Mesenchymal stem cell (in vitro differentiated cells and primary cell): ENCODE results near the gene STEAP1.
A peak's percentile ranks its signal among the peaks of the same experiment; 100 is the strongest.

Experiments
- DNase-seq: peaks from one replicate; pipeline ENCODE4 v3.0.0-alpha.2; 2013
- H2AFZ ChIP-seq: one replicate; pipeline ENCODE4 v1.6.1; 2013; ENCODE audit warnings: low read depth, mild to moderate bottlenecking, control low read depth, inconsistent platforms, low read length, moderate library complexity
- H2AK5ac ChIP-seq: 2 replicates; pipeline ENCODE4 v1.6.1; 2013; ENCODE audit warnings: low read length, moderate library complexity, mild to moderate bottlenecking, inconsistent platforms; ENCODE audit not compliant: severe bottlenecking
- H2BK120ac ChIP-seq: one replicate; pipeline ENCODE4 v1.6.1; 2013; ENCODE audit warnings: low read depth, mild to moderate bottlenecking, inconsistent platforms, low read length, moderate library complexity
- H2BK12ac ChIP-seq, 2 experiments: one replicate each; pipeline ENCODE4 v1.6.1; 2013; ENCODE audit warnings: inconsistent platforms in 2 of 2, low read length in 2 of 2, mild to moderate bottlenecking in 2 of 2, moderate library complexity in 2 of 2, control low read depth in 1 of 2
- H2BK15ac ChIP-seq: one replicate; pipeline ENCODE4 v1.6.1; 2013; ENCODE audit warnings: mild to moderate bottlenecking, low read depth, inconsistent platforms; ENCODE audit not compliant: poor library complexity, severe bottlenecking
- H2BK5ac ChIP-seq: 2 replicates; pipeline ENCODE4 v1.6.1; 2013; ENCODE audit warnings: low read depth, mild to moderate bottlenecking, low read length, control low read depth, inconsistent platforms; ENCODE audit not compliant: poor library complexity, severe bottlenecking
- H3K14ac ChIP-seq, 2 experiments: one replicate each; pipeline ENCODE4 v1.6.1; 2013; ENCODE audit warnings: inconsistent platforms in 2 of 2, low read length in 2 of 2, control low read depth in 1 of 2, mild to moderate bottlenecking in 1 of 2, moderate library complexity in 1 of 2
- H3K18ac ChIP-seq, 2 experiments: one replicate each; pipeline ENCODE4 v1.6.1; 2013; ENCODE audit warnings: inconsistent platforms in 2 of 2, low read length in 2 of 2, control low read depth in 1 of 2, low read depth in 1 of 2, mild to moderate bottlenecking in 1 of 2
- H3K23ac ChIP-seq, 2 experiments: one replicate each; pipeline ENCODE4 v1.6.1; 2013; ENCODE audit warnings: inconsistent platforms in 2 of 2, low read length in 2 of 2, mild to moderate bottlenecking in 2 of 2, moderate library complexity in 2 of 2, control low read depth in 1 of 2
- H3K27ac ChIP-seq: 2 replicates; pipeline ENCODE4 v1.5.1; 2013; ENCODE audit warnings: mild to moderate bottlenecking, moderate library complexity, low read length, control low read depth, inconsistent platforms; ENCODE audit not compliant: poor library complexity, severe bottlenecking
- H3K27me3 ChIP-seq, 2 experiments: 2 replicates each; pipeline versions ENCODE4 v1.6.1 to v1.7.0; 2013; ENCODE audit warnings: low read length in 2 of 2, mild to moderate bottlenecking in 2 of 2, moderate library complexity in 2 of 2, control low read depth in 1 of 2, inconsistent platforms in 1 of 2; ENCODE audit not compliant: control insufficient read depth in 1 of 2, insufficient read depth in 1 of 2
- H3K36me3 ChIP-seq, 2 experiments: 2 replicates each; pipeline versions ENCODE4 v1.6.1 to v1.7.0; 2013; ENCODE audit warnings: low read length in 2 of 2, control low read depth in 1 of 2, inconsistent platforms in 1 of 2, low read depth in 1 of 2, mild to moderate bottlenecking in 1 of 2; ENCODE audit not compliant: insufficient read depth in 2 of 2, control insufficient read depth in 1 of 2
- H3K4ac ChIP-seq, 2 experiments: one replicate each; pipeline ENCODE4 v1.6.1; 2013; ENCODE audit warnings: inconsistent platforms in 2 of 2, low read length in 2 of 2, mild to moderate bottlenecking in 2 of 2, moderate library complexity in 2 of 2, control low read depth in 1 of 2, low read depth in 1 of 2
- H3K4me1 ChIP-seq: 2 replicates; pipeline ENCODE4 v1.6.1; 2013; ENCODE audit warnings: low read depth, low read length, control low read depth; ENCODE audit not compliant: control insufficient read depth, insufficient read depth
- H3K4me2 ChIP-seq: 2 replicates; pipeline ENCODE4 v1.6.1; 2013; ENCODE audit warnings: low read length, mild to moderate bottlenecking, inconsistent platforms; ENCODE audit not compliant: poor library complexity, severe bottlenecking
- H3K4me3 ChIP-seq, 2 experiments: 2 replicates each; pipeline versions ENCODE4 v1.5.1 to v1.7.0; 2013; ENCODE audit warnings: low read length in 2 of 2, mild to moderate bottlenecking in 2 of 2, control low read depth in 1 of 2, low read depth in 1 of 2; ENCODE audit not compliant: insufficient read depth in 1 of 2
- H3K79me1 ChIP-seq: replicated peaks from 2 replicates; pipeline ENCODE4 v1.6.1; 2013; ENCODE audit warnings: mild to moderate bottlenecking, control low read depth, low read length, inconsistent platforms; ENCODE audit not compliant: poor library complexity, severe bottlenecking
- H3K9ac ChIP-seq: 2 replicates; pipeline ENCODE4 v1.7.0; 2013; ENCODE audit warnings: mild to moderate bottlenecking, low read length, moderate library complexity
- H3K9me3 ChIP-seq: 2 replicates; pipeline ENCODE4 v1.7.0; 2013; ENCODE audit warnings: mild to moderate bottlenecking, low read length; ENCODE audit not compliant: control insufficient read depth
- H4K8ac ChIP-seq: one replicate; pipeline ENCODE4 v1.6.1; 2013; ENCODE audit warnings: inconsistent platforms, mild to moderate bottlenecking, low read length, moderate library complexity
- H4K91ac ChIP-seq: one replicate; pipeline ENCODE4 v1.6.1; 2013; ENCODE audit warnings: mild to moderate bottlenecking, low read length, inconsistent platforms
- whole genome bisulfite sequencing: methylation state at CpG from one replicate; pipeline ENCODE4 v1.1.7; 2013; ENCODE audit warnings: mixed read lengths; 5-methylcytosine and 5-hydroxymethylcytosine counted together

Gene STEAP1

DNA sequence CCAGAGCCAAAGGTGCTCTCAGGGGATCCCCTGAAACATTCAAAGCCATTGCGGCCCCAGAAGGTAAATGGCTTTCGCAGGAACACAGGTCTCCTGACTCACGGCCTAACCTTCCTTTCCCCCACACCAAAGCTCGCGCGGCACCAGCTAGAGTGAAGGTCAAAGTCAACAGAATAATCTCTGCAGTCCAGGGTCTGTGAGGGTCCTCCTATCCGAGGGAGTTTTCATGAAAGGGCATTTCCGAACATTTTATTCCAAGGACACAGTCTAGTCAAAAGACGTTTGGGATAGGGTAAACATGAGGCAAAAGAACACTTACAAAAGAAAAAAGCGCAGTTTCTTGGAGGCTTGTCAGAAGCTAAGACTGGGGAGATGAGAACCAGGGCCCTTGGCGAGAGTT, 56.7 kb downstream of the STEAP1 start:
- 17% methylated on average over 11 of the region's 11 CpGs for WGBS
- Histone ChIP-seq H3K4ac (no peak overlapping the region), H3K4me2 (peak overlapping the region; percentile 94), H3K14ac (no peak overlapping the region), H3K9me3 (no peaks in the 10 kb centered on the region), H3K36me3 (no peaks in the 10 kb centered on the region), H2BK5ac (no peak overlapping the region), H3K23ac (no peak overlapping the region), H3K79me1 (no peaks in the 10 kb centered on the region), H4K91ac (no peak overlapping the region), H2BK12ac (no peak overlapping the region), H2AFZ (no peak overlapping the region), H2BK120ac (no peak overlapping the region), H3K18ac (no peak overlapping the region), H3K9ac (peak overlapping the region; percentile 98), H2AK5ac (no peak overlapping the region), H4K8ac (no peak overlapping the region), H3K4me1 (peaks cover 8% of the 10 kb centered on the region), H3K4me3 (peak overlapping the region in 1 of 2 experiments; percentile 99), H3K27ac (no peak overlapping the region), H2BK15ac (no peak overlapping the region), H3K27me3 (peaks cover 0 to 28% of the 10 kb centered on the region in 2 experiments)
- no peak for DNase-seq

DNA sequence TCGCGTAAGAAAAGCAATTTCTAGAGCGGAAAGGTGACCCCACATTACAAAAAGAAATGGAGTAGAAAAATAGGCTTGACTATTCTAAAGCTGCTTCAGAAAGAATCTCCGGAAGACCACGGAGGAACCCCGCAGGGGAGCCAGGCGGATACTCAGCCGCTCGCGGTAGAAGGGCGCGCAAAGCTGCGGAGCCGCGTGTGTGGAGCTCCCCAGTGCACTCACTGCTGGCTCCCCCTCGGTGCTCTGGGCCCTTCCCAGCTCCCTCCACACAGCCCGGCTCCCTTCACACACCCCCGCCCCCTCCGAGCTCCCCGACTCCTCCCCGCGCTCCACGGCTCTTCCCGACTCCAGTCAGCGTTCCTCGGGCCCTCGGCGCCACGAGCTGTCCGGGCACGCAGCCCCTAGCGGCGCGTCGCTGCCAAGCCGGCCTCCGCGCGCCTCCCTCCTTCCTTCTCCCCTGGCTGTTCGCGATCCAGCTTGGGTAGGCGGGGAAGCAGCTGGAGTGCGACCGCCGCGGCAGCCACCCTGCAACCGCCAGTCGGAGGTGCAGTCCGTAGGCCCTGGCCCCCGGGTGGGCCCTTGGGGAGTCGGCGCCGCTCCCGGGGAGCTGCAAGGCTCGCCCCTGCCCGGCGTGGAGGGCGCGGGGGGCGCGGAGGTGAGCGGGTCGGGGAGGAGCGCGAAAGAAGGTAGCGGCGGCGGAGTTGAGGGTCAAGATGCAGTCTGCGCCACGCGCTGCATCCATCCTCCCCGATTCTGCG, 57.3 kb downstream of the STEAP1 start, which contains the start of gene STEAP2:
Gene STEAP2, plus strand, starts transcription at position 350 of the 758 bp plus-strand sequence. CDS start 13,343 bp downstream, outside the sequence.
- H2AK5ac ChIP-seq = no peak within 1 kb of the TSS
- under 1% methylated on average over 39 of the region's 73 CpGs for WGBS
- DNase-seq = peak; percentile 73

DNA sequence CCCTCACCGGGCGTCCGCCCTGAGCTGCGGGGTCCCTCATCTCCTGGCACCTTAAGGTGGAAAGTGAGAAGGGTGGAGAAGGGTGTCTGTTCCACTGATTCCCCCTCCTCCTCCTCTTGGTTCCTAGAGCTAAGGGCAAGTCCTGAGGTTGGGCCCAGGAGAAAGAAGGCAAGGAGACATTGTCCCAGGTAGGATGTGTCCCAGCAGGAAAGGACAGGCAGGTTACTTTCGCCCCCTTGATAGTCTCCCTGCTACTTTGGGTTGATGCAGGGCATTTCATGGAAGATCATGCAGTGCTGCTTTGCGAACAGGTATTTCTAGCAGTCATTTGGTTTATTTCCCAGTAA, 57.9 kb downstream of the STEAP1 start:
- Histone ChIP-seq H2BK5ac (no peak overlapping the region), H3K79me1 (no peaks in the 10 kb centered on the region), H3K4me2 (peak overlapping the region; percentile 94), H3K9ac (peak overlapping the region; percentile 98), H3K27me3 (peaks cover 0 to 28% of the 10 kb centered on the region in 2 experiments), H2AK5ac (no peak overlapping the region), H2BK12ac (no peak overlapping the region), H3K27ac (no peak overlapping the region), H3K4me3 (peak overlapping the region; percentile 59 to 99), H3K14ac (no peak overlapping the region), H2BK15ac (no peak overlapping the region), H4K91ac (no peak overlapping the region), H4K8ac (no peak overlapping the region), H3K18ac (no peak overlapping the region), H3K4ac (no peak overlapping the region), H2AFZ (no peak overlapping the region), H3K23ac (peak overlapping the region in 1 of 2 experiments; percentile 6), H3K4me1 (peaks cover 8% of the 10 kb centered on the region), H2BK120ac (no peak overlapping the region), H3K36me3 (no peaks in the 10 kb centered on the region), H3K9me3 (no peaks in the 10 kb centered on the region)
- 22% methylated on average over 2 of the region's 6 CpGs for WGBS
- peak; percentile 1 for DNase-seq

More for the DNA sequence above, 57.3 kb downstream of the STEAP1 start, which contains the start of gene STEAP2:
- peak within 1 kb of the TSS in 1 of 2 experiments; percentile 6 for H3K23ac ChIP-seq
- peak within 1 kb of the TSS; percentile 98 for H3K9ac ChIP-seq
- H2AFZ ChIP-seq = peak within 1 kb of the TSS; percentile 66
- peak within 1 kb of the TSS; percentile 10 for H4K91ac ChIP-seq
- no peak within 1 kb of the TSS for H3K27ac ChIP-seq
- peak within 1 kb of the TSS; percentile 94 for H3K4me2 ChIP-seq
- H2BK12ac ChIP-seq = no peak within 1 kb of the TSS
- H3K9me3 ChIP-seq = no peaks in the 10 kb centered on the region
- no peaks in the 10 kb centered on the region for H3K79me1 ChIP-seq
- H3K4me3 ChIP-seq = peak within 1 kb of the TSS; percentile 59 to 99
- no peak within 1 kb of the TSS for H2BK15ac ChIP-seq
- H3K36me3 ChIP-seq = no peaks in the 10 kb centered on the region
- no peak within 1 kb of the TSS for H4K8ac ChIP-seq
- no peak within 1 kb of the TSS for H2BK120ac ChIP-seq
- no peak within 1 kb of the TSS for H3K18ac ChIP-seq
- peaks cover 0 to 28% of the 10 kb centered on the region in 2 experiments for H3K27me3 ChIP-seq
- H2BK5ac ChIP-seq = no peak within 1 kb of the TSS
- H3K14ac ChIP-seq = peak within 1 kb of the TSS in 1 of 2 experiments; percentile 35
- peaks cover 8% of the 10 kb centered on the region for H3K4me1 ChIP-seq
- no peak within 1 kb of the TSS for H3K4ac ChIP-seq

DNA sequence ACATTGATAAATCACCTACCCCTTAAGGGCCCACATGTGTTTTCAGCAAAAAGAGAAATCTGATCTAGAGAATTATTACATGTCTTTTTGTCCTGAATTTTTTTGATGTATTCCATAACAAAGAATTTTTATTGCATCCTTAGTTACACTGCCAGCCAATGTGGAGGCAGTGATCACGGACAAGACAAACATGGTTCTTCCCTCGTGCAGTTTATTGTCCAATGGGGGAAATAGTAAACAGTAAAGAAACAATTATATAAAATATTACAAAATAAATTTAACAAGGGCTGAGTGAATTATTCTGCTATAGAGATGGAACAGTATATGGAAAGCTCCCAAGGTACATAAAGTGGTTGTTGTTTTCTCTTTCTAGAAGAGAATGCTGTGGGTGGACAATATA, 59.3 kb downstream of the STEAP1 start:
- Histone ChIP-seq H3K14ac (no peak overlapping the region), H3K9ac (peak overlapping the region; percentile 98), H4K91ac (no peak overlapping the region), H3K36me3 (no peaks in the 10 kb centered on the region), H3K4me3 (peak overlapping the region in 1 of 2 experiments; percentile 99), H3K18ac (no peak overlapping the region), H2AFZ (no peak overlapping the region), H2BK12ac (no peak overlapping the region), H3K23ac (no peak overlapping the region), H2BK120ac (no peak overlapping the region), H3K4me2 (no peak overlapping the region), H2BK5ac (no peak overlapping the region), H3K27me3 (peaks cover 0 to 28% of the 10 kb centered on the region in 2 experiments), H2BK15ac (no peak overlapping the region), H4K8ac (no peak overlapping the region), H3K4me1 (peaks cover 8% of the 10 kb centered on the region), H2AK5ac (no peak overlapping the region), H3K27ac (no peak overlapping the region), H3K4ac (no peak overlapping the region), H3K9me3 (no peaks in the 10 kb centered on the region), H3K79me1 (no peaks in the 10 kb centered on the region)
- no peak for DNase-seq
- WGBS = 67% methylated on average over 1 of the region's 2 CpGs
